Osteocyte (in vitro differentiated cells): ENCODE measurements around the gene SCYGR4. TPM values are rescaled to one million over a fixed set of nuclear protein-coding genes. Genes with fewer than 3 reads are reported as not detected.
"Not testable (repeated sequence)": the region's sequence is repeated elsewhere in the genome, so short reads cannot be mapped to it uniquely, and the experiment has no call there.

ENCODE experiments used
- DNase-seq: peaks from one replicate; pipeline ENCODE4 v3.0.0; 2021; ENCODE audit warnings: mixed read lengths; ENCODE audit not compliant: unreplicated experiment; ENCODE audit errors: extremely low spot score
- H3K27ac Mint-ChIP-seq: one replicate; pipeline ENCODE4 v1.8.0; 2021; ENCODE audit warnings: mild to moderate bottlenecking, mixed read lengths; ENCODE audit not compliant: unreplicated experiment
- H3K27me3 Mint-ChIP-seq: one replicate; pipeline ENCODE4 v1.8.0; 2021; ENCODE audit warnings: mixed read lengths; ENCODE audit not compliant: unreplicated experiment
- H3K36me3 Mint-ChIP-seq: one replicate; pipeline ENCODE4 v1.8.0; 2021; ENCODE audit warnings: mixed read lengths; ENCODE audit not compliant: unreplicated experiment
- H3K4me1 Mint-ChIP-seq: one replicate; pipeline ENCODE4 v1.8.0; 2021; ENCODE audit warnings: mixed read lengths; ENCODE audit not compliant: unreplicated experiment
- H3K4me3 Mint-ChIP-seq: one replicate; pipeline ENCODE4 v1.8.0; 2021; ENCODE audit warnings: mild to moderate bottlenecking, moderate library complexity, mixed read lengths; ENCODE audit not compliant: unreplicated experiment
- H3K9me3 Mint-ChIP-seq: one replicate; pipeline ENCODE4 v1.8.0; 2021; ENCODE audit warnings: mixed read lengths; ENCODE audit not compliant: unreplicated experiment
- CTCF ChIP-seq: fragments of 200-600 bp; sonication (generic); IDR thresholded peaks from 2 replicates; pipeline ENCODE4 v1.5.0; 2021; ENCODE audit warnings: antibody characterized with exemption, mild to moderate bottlenecking, moderate library complexity
- total RNA-seq: library from RNA; stranded (reverse); gene quantifications from 2 replicates; pipeline ENCODE4 v1.2.1, GENCODE V29; 2021

The SCYGR4 gene
- total RNA-seq, 1 donor from 2014 or later = not detected

- H3K36me3 Mint-ChIP-seq = no peaks in the 10 kb centered on the region
- H3K27ac Mint-ChIP-seq = no peak overlapping the region
- H3K4me1 Mint-ChIP-seq = peaks cover 2% of the 10 kb centered on the region
- no peaks in the 10 kb centered on the region for H3K27me3 Mint-ChIP-seq
- no peaks in the 10 kb centered on the region for H3K9me3 Mint-ChIP-seq
- H3K4me3 Mint-ChIP-seq = no peak overlapping the region
- no peak for DNase-seq
- no peak for TF ChIP-seq CTCF
Observed at GRCh38 chr2:227661025-227661649, 43.8 kb downstream of the SCYGR4 start.

- DNase-seq = no peak
- H3K4me3 Mint-ChIP-seq = no peak overlapping the region
- H3K36me3 Mint-ChIP-seq = no peaks in the 10 kb centered on the region
- H3K27me3 Mint-ChIP-seq = no peaks in the 10 kb centered on the region
- H3K27ac Mint-ChIP-seq = no peak overlapping the region
- H3K9me3 Mint-ChIP-seq = no peaks in the 10 kb centered on the region
- no peak for TF ChIP-seq CTCF
- H3K4me1 Mint-ChIP-seq = peaks cover 2% of the 10 kb centered on the region
Observed at GRCh38 chr2:227661827-227662226, 44.5 kb downstream of the SCYGR4 start.

GRCh38 chr2:227665189-227665940 lies 48.1 kb downstream of the SCYGR4 start:
- Mint-ChIP-seq H3K36me3 (no peaks in the 10 kb centered on the region), H3K27ac (no peak overlapping the region), H3K4me3 (no peak overlapping the region), H3K27me3 (no peaks in the 10 kb centered on the region), H3K4me1 (no peaks in the 10 kb centered on the region), H3K9me3 (no peaks in the 10 kb centered on the region)
- no peak for DNase-seq
- TF ChIP-seq CTCF = no peak

DNA sequence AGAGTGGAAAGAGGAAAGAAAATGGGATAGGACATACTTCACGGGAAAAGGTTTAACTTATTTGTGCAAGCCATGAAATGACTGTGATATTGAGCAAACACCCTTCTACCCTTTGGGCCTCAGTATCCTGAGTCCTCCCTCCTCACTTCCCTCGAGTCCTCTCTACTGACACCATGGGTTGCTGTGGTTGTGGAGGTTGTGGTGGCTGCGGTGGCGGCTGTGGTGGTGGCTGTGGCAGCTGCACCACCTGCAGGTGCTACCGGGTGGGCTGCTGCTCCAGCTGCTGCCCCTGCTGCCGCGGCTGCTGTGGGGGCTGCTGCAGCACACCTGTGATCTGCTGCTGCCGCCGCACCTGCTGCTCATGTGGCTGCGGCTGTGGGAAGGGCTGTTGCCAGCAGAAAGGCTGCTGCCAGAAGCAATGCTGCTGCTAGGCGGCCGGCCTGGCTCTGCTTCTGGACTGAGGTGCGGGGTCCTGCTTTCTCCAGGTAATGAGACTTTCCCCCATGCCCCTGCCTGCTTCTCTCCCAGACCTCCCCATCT lies 49.4 kb downstream of the SCYGR4 start, which contains the start of gene SCYGR5:
TSS of gene SCYGR5 (plus strand) at position 174 of the 540 bp plus-strand sequence. CDS start at position 174, 0 bp downstream.
- DNase-seq, H3K27ac Mint-ChIP-seq, H3K36me3 Mint-ChIP-seq, H3K27me3 Mint-ChIP-seq, H3K9me3 Mint-ChIP-seq, H3K4me1 Mint-ChIP-seq, H3K4me3 Mint-ChIP-seq: not testable (repeated sequence)

Other genes starting within 250 kb of the SCYGR4 start
- not detected in 2 replicates for gene TM4SF20, start 238.2 kb upstream of the SCYGR4 start, total RNA-seq
- gene SCYGR1, start 229.5 kb upstream of the SCYGR4 start, total RNA-seq = not detected in 2 replicates
- gene AGFG1, start 145.3 kb upstream of the SCYGR4 start, total RNA-seq = 51.2 and 55.1 TPM in 2 replicates
- not detected in 2 replicates for gene SCYGR2, start 18.6 kb upstream of the SCYGR4 start, total RNA-seq
- not detected in 2 replicates for gene SCYGR3, start 2.7 kb upstream of the SCYGR4 start, total RNA-seq
- not detected in 2 replicates for gene SCYGR5, start 49.3 kb downstream of the SCYGR4 start, total RNA-seq
- not detected in 2 replicates for gene SLC19A3, start 100.5 kb downstream of the SCYGR4 start, total RNA-seq
- gene SCYGR6, start 107.3 kb downstream of the SCYGR4 start, total RNA-seq = not detected in 2 replicates
- not detected in 2 replicates for gene SCYGR7, start 110.8 kb downstream of the SCYGR4 start, total RNA-seq
- gene SCYGR8, start 128.4 kb downstream of the SCYGR4 start, total RNA-seq = not detected in 2 replicates
- not detected in 2 replicates for gene CCL20, start 196.3 kb downstream of the SCYGR4 start, total RNA-seq